Sigmoid colon (tissue), 7 donors: ENCODE data around the gene CTNNA2. TPM values are rescaled to one million over a fixed set of nuclear protein-coding genes. Genes with fewer than 3 reads are reported as not detected.
A peak's percentile ranks its signal among the peaks of the same experiment; 100 is the strongest.

Experiments used
- DNase-seq: peaks from one replicate; pipeline ENCODE4 v3.0.0-alpha.2; 2019
- H3K27ac ChIP-seq, 4 donors: fragments of 200-600 bp; sonication (generic); one replicate each; pipeline ENCODE4 v1.5.1; 2016 to 2019; ENCODE audit warnings: mild to moderate bottlenecking in 1 of 4
- H3K27me3 ChIP-seq, 3 donors: fragments of 200-600 bp; sonication (generic); one replicate each; pipeline ENCODE4 v1.5.1; 2019; ENCODE audit warnings: mild to moderate bottlenecking in 1 of 3
- H3K36me3 ChIP-seq, 4 donors: fragments of 200-600 bp; sonication (generic); one replicate each; pipeline ENCODE4 v1.5.1; 2016 to 2019
- H3K4me1 ChIP-seq, 4 donors: fragments of 200-600 bp; sonication (generic); one replicate each; pipeline ENCODE4 v1.5.1; 2017 to 2019
- H3K4me3 ChIP-seq, 4 donors: fragments of 200-600 bp; sonication (generic); one replicate each; pipeline ENCODE4 v1.5.1; 2017 to 2019; ENCODE audit warnings: mild to moderate bottlenecking in 2 of 4, moderate library complexity in 1 of 4
- H3K9me3 ChIP-seq, 4 donors: fragments of 200-600 bp in 3 of 4; sonication (generic) in 3 of 4; one replicate each; pipeline versions ENCODE4 v1.5.1 to v1.6.1; 2013 to 2019
- EP300 ChIP-seq, 4 donors: sonication (generic); formaldehyde crosslinking; IDR thresholded peaks; one replicate each; pipeline ENCODE4 v1.6.1; 2017; ENCODE audit warnings: antibody characterized with exemption in 4 of 4
- POLR2A ChIP-seq, 2 donors: fragments of 450-650 bp; IDR thresholded peaks; one replicate each; pipeline ENCODE4 v1.6.1; 2016; ENCODE audit warnings: antibody characterized with exemption in 2 of 2, mild to moderate bottlenecking in 2 of 2, moderate library complexity in 2 of 2
- POLR2AphosphoS5 ChIP-seq, 4 donors: sonication (generic); formaldehyde crosslinking; IDR thresholded peaks; one replicate each; pipeline ENCODE4 v1.6.1; 2017; ENCODE audit warnings: antibody characterized with exemption in 4 of 4
- WGBS, 2 donors: extraction: QIAGEN DNeasy Blood & Tissue Kit; methylation state at CpG; one replicate each; pipeline ENCODE4 v1.1.7; 2013; 5-methylcytosine and 5-hydroxymethylcytosine counted together
- intact Hi-C: fragments of 100-400 bp; cut with DNase I; formaldehyde crosslinking; loops from one replicate; pipeline ENCODE4 v1.15.1; 2023
- polyA plus RNA-seq, 3 donors: library from polyadenylated mRNA; stranded (reverse); fragments of 200-250 nt; gene quantifications; one replicate each; pipeline ENCODE4 v1.2.3, GENCODE V29; 2013
- total RNA-seq, 4 donors: library from RNA; depleted of rRNA; stranded (reverse); fragments of >200 nt; gene quantifications; one replicate each; pipeline ENCODE4 v1.1.0, GENCODE V29; 2016
- TF ChIP-seq, protein P1 (sequence below), 4 experiments: fragments of 450-650 bp in 3 of 4; fragments of 200-600 bp in 1 of 4; IDR thresholded peaks; one replicate each; pipeline ENCODE4 v1.5.1; 2016 to 2019; ENCODE audit warnings: antibody characterized with exemption in 4 of 4, mild to moderate bottlenecking in 3 of 4, moderate library complexity in 2 of 4
- donor health status: healthy with polysubstance abuse.
- donor health status: Bipolar disorder and iron deficiency.
- donor health status: healthy.

CTNNA2 gene
- total and polyA plus RNA-seq, 7 donors, result 1.4 to 8.6 (median 3.8) TPM; not detected in 2

DNA sequence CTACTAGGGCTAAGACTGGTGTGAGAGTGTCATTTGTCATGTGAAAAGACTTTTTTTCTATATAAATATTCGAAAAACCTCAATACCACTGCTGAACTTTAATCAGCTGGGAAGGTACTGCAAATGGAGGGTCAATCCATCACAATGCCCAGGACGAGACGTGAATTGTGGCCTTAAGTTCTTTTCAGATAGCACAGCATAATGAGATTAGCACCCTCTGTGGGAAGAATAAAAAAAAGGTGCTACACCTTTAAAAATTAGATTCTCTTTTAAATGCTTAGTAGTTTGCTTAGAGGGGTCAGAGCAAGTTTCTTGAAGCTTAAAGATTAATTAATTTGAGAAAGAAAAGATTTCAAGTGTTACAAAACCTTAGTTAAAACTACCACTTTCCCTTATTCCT is 786.1 kb downstream of the CTNNA2 start:
- no peak for DNase-seq
- Histone ChIP-seq H3K36me3 (no peaks in the 10 kb centered on the region), H3K4me3 (no peak overlapping the region), H3K27ac (no peak overlapping the region), H3K9me3 (no peaks in the 10 kb centered on the region), H3K4me1 (peaks cover 0 to 17% (median 13%) of the 10 kb centered on the region in 4 donors), H3K27me3 (peaks cover 13 to 22% (median 19%) of the 10 kb centered on the region in 3 donors)
- intact Hi-C loops, result no loop called here
- TF ChIP-seq POLR2A (IDR thresholded peaks at IDR 0.05) (no peak), POLR2AphosphoS5 (IDR thresholded peaks at IDR 0.05) (no peak), EP300 (IDR thresholded peaks at IDR 0.05) (no peak)
- TF ChIP-seq, protein P1, sequence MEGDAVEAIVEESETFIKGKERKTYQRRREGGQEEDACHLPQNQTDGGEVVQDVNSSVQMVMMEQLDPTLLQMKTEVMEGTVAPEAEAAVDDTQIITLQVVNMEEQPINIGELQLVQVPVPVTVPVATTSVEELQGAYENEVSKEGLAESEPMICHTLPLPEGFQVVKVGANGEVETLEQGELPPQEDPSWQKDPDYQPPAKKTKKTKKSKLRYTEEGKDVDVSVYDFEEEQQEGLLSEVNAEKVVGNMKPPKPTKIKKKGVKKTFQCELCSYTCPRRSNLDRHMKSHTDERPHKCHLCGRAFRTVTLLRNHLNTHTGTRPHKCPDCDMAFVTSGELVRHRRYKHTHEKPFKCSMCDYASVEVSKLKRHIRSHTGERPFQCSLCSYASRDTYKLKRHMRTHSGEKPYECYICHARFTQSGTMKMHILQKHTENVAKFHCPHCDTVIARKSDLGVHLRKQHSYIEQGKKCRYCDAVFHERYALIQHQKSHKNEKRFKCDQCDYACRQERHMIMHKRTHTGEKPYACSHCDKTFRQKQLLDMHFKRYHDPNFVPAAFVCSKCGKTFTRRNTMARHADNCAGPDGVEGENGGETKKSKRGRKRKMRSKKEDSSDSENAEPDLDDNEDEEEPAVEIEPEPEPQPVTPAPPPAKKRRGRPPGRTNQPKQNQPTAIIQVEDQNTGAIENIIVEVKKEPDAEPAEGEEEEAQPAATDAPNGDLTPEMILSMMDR (IDR thresholded peaks at IDR 0.05), result no peak
- WGBS, 2 donors, result 65 to 80% methylated on average over 3 of the region's 3 CpGs

DNA sequence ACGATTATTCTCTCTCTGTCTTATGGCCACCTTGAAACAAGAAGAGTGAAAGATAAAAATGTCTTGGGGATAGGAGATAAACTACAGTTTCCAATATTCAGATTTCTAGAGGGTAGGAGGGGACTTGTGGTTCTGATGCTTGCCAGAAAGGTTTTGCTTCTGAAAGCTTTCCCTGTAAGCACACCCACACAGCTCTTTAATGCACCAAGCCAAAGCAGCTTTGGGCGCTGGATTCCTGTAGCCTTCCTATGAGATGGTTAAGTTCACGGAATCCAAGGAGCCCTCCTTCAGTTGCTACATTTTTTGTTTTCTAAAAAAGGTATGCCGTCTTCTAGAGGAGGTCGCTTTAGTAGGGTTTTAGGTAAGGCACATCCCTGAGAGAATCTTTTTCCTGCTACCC is 786.8 kb downstream of the CTNNA2 start:
- Histone ChIP-seq H3K36me3 (no peaks in the 10 kb centered on the region), H3K9me3 (no peaks in the 10 kb centered on the region), H3K4me3 (no peak overlapping the region), H3K27me3 (peaks cover 13 to 29% (median 19%) of the 10 kb centered on the region in 3 donors), H3K27ac (no peak overlapping the region), H3K4me1 (peaks cover 0 to 19% (median 18%) of the 10 kb centered on the region in 4 donors)
- intact Hi-C loops, result no loop called here
- WGBS, 2 donors, result 53 to 78% methylated on average over 5 of the region's 5 CpGs
- TF ChIP-seq EP300 (IDR thresholded peaks at IDR 0.05), result no peak
- TF ChIP-seq, protein P1 (IDR thresholded peaks at IDR 0.05), result no peak
- no peak for TF ChIP-seq POLR2A (IDR thresholded peaks at IDR 0.05)
- TF ChIP-seq POLR2AphosphoS5 (IDR thresholded peaks at IDR 0.05), result no peak
- DNase-seq, result no peak

DNA sequence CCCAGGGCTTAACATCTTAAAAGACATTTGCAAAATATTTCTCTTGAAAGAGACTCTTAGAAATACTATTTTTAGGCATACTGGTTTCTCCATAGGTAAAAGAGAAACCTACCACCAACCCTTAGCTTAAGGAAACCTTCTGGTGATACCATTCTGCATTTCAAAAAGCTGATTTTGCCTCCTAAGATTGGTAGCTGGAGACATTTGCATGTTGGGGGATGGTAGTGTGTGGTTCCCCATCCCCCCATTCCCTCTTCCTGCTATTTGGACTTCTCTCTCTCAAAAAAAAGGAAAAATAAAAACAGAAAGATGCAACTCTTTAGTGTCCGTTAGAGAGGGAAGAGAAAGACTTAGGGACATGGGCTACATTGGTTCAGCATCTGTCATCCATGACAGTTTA is 787.5 kb downstream of the CTNNA2 start:
- no peak for DNase-seq
- Histone ChIP-seq H3K27me3 (peaks cover 13 to 36% (median 19%) of the 10 kb centered on the region in 3 donors), H3K4me1 (peaks cover 0 to 21% (median 18%) of the 10 kb centered on the region in 4 donors), H3K9me3 (no peaks in the 10 kb centered on the region), H3K27ac (no peak overlapping the region), H3K36me3 (no peaks in the 10 kb centered on the region), H3K4me3 (no peak overlapping the region)
- no peak for TF ChIP-seq POLR2AphosphoS5 (IDR thresholded peaks at IDR 0.05)
- WGBS, 2 donors, result 68 to 93% methylated on average over 1 of the region's 1 CpG
- intact Hi-C loops, result no loop called here

DNA sequence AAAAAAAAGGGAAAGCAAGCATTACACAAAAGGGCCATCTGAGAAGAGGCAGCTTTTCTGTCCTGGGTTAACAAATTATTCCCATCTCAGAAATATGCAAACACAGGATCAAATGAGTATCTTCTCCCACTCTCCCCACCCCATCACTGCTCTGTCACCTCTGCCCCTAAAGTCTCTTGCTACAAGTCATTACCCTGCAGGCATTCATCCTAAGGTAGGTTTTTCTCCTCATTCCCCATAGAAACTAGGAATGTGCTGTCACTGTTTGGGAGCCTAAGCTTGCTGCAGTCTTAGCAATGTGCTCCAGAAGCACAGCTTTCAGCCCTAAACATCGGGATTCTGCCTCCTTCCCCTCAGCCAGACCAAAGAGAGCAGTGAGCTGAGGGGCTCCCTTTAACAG is 788.1 kb downstream of the CTNNA2 start:
- Histone ChIP-seq H3K4me3 (no peak overlapping the region), H3K36me3 (no peaks in the 10 kb centered on the region), H3K27me3 (peaks cover 13 to 42% (median 19%) of the 10 kb centered on the region in 3 donors), H3K9me3 (no peaks in the 10 kb centered on the region), H3K27ac (no peak overlapping the region), H3K4me1 (peaks cover 0 to 21% (median 18%) of the 10 kb centered on the region in 4 donors)
- no peak for DNase-seq
- intact Hi-C loops, result no loop called here
- TF ChIP-seq POLR2A (IDR thresholded peaks at IDR 0.05) (no peak), EP300 (IDR thresholded peaks at IDR 0.05) (no peak), POLR2AphosphoS5 (IDR thresholded peaks at IDR 0.05) (no peak)
- TF ChIP-seq, protein P1 (IDR thresholded peaks at IDR 0.05), result no peak
- WGBS, 2 donors, result 36 to 64% methylated on average over 1 of the region's 1 CpG

DNA sequence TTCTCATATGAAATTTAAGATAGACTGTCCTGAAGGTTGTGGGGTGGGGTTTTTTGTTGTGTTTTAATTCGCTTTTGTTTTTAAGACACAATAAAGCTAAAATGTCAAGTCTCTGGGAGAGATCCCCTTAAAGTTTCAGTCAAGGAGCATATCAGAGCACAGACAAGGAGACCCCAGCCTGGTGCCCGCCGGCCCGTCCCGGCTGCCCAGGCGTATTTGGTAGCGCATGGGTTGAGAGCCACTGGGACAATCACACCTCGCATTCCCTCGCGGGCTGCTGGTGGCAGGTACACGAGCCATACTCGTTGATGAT is 789.1 kb downstream of the CTNNA2 start:
- intact Hi-C loops, result no loop called here
- TF ChIP-seq EP300 (IDR thresholded peaks at IDR 0.05), result no peak
- TF ChIP-seq POLR2AphosphoS5 (IDR thresholded peaks at IDR 0.05), result no peak
- Histone ChIP-seq H3K4me1 (peaks cover 0 to 21% (median 18%) of the 10 kb centered on the region in 4 donors), H3K27me3 (peaks cover 13 to 49% (median 19%) of the 10 kb centered on the region in 3 donors), H3K9me3 (no peaks in the 10 kb centered on the region), H3K27ac (peak overlapping the region in 1 of 4 donors; percentile 17), H3K4me3 (peak overlapping the region in 3 of 4 donors; percentile 45 to 56 (median 48)), H3K36me3 (no peaks in the 10 kb centered on the region)
- no peak for DNase-seq
- WGBS, 2 donors, result 30 to 54% methylated on average over 12 of the region's 12 CpGs
